BJ (cell line): Measurements from ENCODE around the gene MAGI1. TPM values are rescaled to one million over a fixed set of nuclear protein-coding genes. Genes with fewer than 3 reads are reported as not detected.
"Not testable (repeated sequence)": the region's sequence is repeated elsewhere in the genome, so short reads cannot be mapped to it uniquely, and the experiment has no call there.

Experiments used
- CTCF ChIA-PET: fragments of 350-600 bp; formaldehyde crosslinking; extraction: SDS; loops from one replicate; lab custom pipeline; 2021; ENCODE audit warnings: antibody characterized with exemption, inconsistent platforms; lab: Yijun Ruan, JAX
- POLR2A ChIA-PET: fragments of 300-600 bp; sonication (Branson Sonifier 250); formaldehyde crosslinking; extraction: SDS; loops from one replicate; lab custom pipeline; 2021; ENCODE audit warnings: antibody characterized with exemption; lab: Charles Lee
- DNase-seq: peaks from one replicate; pipeline ENCODE4 v3.0.0-alpha.2; 2011; ENCODE audit warnings: low read depth
- H3K27me3 ChIP-seq: 2 replicates; pipeline ENCODE4 v1.6.0; 2011; ENCODE audit warnings: low read length; ENCODE audit not compliant: control insufficient read depth, insufficient read depth
- H3K36me3 ChIP-seq: 2 replicates; pipeline ENCODE4 v1.5.1; 2011; ENCODE audit warnings: low read length; ENCODE audit not compliant: control insufficient read depth, insufficient read depth
- H3K4me3 ChIP-seq: 2 replicates; pipeline ENCODE4 v1.5.1; 2011; ENCODE audit warnings: low read depth, mild to moderate bottlenecking, control low read depth, low read length
- polyA plus RNA-seq: library from polyadenylated mRNA; depleted of rRNA; stranded (reverse); fragments of >200 nt; gene quantifications from 2 replicates; pipeline ENCODE4 v1.2.3, GENCODE V29; 2011
- TF ChIP-seq, protein P1 (sequence below): IDR thresholded peaks from 2 replicates; pipeline ENCODE4 v1.5.1; 2011; ENCODE audit warnings: low read depth, mild to moderate bottlenecking, control low read depth, inconsistent platforms, low read length, moderate library complexity; ENCODE audit not compliant: insufficient read depth

Gene MAGI1
- polyA plus RNA-seq, 1 experiment: 14.4 TPM

GRCh38 chr3:65615329-65615728 lies 423.4 kb downstream of the MAGI1 start:
- Histone ChIP-seq H3K27me3 (no peaks in the 10 kb centered on the region), H3K4me3 (no peak overlapping the region), H3K36me3 (no peaks in the 10 kb centered on the region)
- no peak for DNase-seq
- TF ChIP-seq, protein P1, sequence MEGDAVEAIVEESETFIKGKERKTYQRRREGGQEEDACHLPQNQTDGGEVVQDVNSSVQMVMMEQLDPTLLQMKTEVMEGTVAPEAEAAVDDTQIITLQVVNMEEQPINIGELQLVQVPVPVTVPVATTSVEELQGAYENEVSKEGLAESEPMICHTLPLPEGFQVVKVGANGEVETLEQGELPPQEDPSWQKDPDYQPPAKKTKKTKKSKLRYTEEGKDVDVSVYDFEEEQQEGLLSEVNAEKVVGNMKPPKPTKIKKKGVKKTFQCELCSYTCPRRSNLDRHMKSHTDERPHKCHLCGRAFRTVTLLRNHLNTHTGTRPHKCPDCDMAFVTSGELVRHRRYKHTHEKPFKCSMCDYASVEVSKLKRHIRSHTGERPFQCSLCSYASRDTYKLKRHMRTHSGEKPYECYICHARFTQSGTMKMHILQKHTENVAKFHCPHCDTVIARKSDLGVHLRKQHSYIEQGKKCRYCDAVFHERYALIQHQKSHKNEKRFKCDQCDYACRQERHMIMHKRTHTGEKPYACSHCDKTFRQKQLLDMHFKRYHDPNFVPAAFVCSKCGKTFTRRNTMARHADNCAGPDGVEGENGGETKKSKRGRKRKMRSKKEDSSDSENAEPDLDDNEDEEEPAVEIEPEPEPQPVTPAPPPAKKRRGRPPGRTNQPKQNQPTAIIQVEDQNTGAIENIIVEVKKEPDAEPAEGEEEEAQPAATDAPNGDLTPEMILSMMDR: no peak
- POLR2A ChIA-PET: no interaction called here
- CTCF ChIA-PET: interaction anchor here (0.6 kb wide), 1 partner anchor 42 kb away, joined by 3 read pairs; no protein-coding TSS in a partner anchor

DNA sequence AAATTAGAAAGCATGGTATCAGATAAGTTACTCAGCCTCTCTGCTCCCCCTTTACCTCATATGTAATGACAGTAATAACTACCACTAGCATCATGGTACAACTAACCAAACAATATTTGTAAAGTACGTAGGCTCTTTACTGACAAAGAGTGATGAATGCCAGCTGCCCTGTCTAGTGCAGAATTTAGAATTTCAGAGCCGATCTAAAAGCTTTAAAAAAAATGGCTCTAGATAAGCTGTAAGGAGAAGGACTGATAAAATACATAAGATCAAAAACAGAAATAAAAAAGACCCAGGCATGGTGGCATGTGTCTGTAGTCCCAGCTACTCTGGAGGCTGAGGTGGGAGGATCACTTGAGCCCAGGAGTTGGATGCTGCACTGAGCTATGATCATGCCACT lies 424.1 kb downstream of the MAGI1 start:
- ChIA-PET CTCF (no interaction called here), POLR2A (no interaction called here)
- no peak overlapping the region for H3K4me3 ChIP-seq
- no peaks in the 10 kb centered on the region for H3K27me3 ChIP-seq
- no peak for DNase-seq
- TF ChIP-seq, protein P1: no peak
- no peaks in the 10 kb centered on the region for H3K36me3 ChIP-seq

- H3K27me3 ChIP-seq, H3K4me3 ChIP-seq, CTCF ChIA-PET, H3K36me3 ChIP-seq, POLR2A ChIA-PET, DNase-seq: not testable (repeated sequence)
Measured at GRCh38 chr3:65607965-65608460, 430.7 kb downstream of the MAGI1 start.

- DNase-seq: no peak
- TF ChIP-seq, protein P1: no peak
- Histone ChIP-seq H3K36me3 (no peaks in the 10 kb centered on the region), H3K4me3 (no peak overlapping the region), H3K27me3 (no peaks in the 10 kb centered on the region)
- CTCF ChIA-PET: no interaction called here
- POLR2A ChIA-PET: no interaction called here
Measured at GRCh38 chr3:65607101-65607500, 431.6 kb downstream of the MAGI1 start.

GRCh38 chr3:65605876-65606432 lies 432.8 kb downstream of the MAGI1 start:
- Histone ChIP-seq H3K27me3 (no peaks in the 10 kb centered on the region), H3K36me3 (no peaks in the 10 kb centered on the region), H3K4me3 (no peak overlapping the region)
- TF ChIP-seq, protein P1: no peak
- DNase-seq: no peak
- POLR2A ChIA-PET: no interaction called here
- CTCF ChIA-PET: no interaction called here

DNA sequence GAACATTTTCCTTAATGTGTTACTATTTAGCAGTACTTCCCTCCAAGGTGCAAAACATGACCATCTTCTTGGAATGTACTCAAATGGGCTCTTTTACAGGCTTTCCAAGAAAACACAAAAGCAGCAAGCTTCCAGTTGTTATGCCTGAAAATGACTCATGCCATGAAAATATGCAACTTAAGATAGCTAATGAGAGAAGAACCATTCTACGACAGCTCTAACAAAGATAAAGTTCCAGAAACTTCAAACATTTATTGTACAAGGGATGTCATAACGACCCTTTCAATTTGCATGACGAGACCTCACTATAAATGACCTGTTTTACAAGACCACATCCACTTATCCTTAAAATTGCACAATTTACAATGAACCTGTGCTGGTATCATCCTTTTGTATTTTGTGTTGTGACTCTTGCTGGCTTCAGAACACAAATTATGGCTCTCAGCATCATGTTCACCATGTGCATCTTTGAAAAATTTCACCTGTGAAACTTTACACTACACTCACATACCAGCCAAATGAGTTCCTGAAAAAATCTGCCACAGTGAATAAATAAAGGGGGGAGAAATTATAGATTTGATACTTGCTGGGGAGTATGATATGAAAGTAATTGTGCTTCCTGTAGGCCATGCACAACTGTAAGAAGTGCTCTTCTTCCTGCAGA lies 433.7 kb downstream of the MAGI1 start:
- DNase-seq: peak; percentile 67
- ChIA-PET POLR2A (no interaction called here), CTCF (interaction anchor here (0.6 kb wide), 1 partner anchor 236 kb away, joined by 4 read pairs; no protein-coding TSS in a partner anchor)
- Histone ChIP-seq H3K4me3 (no peak overlapping the region), H3K27me3 (no peaks in the 10 kb centered on the region), H3K36me3 (no peaks in the 10 kb centered on the region)
- TF ChIP-seq, protein P1: no peak
